Right lobe of liver (tissue), 6 donors: Measurements from ENCODE around the gene MRPL52. TPM values are rescaled to one million over a fixed set of nuclear protein-coding genes. Genes with fewer than 3 reads are reported as not detected.
A peak's percentile ranks its signal among the peaks of the same experiment; 100 is the strongest.
"Not testable (repeated sequence)": the region's sequence is repeated elsewhere in the genome, so short reads cannot be mapped to it uniquely, and the experiment has no call there.

Experiments
- ATAC-seq, 4 donors: fragments of 200-7000 bp; cut with Tn5 transposase; one replicate each; pipeline ENCODE4 v1.9.1; 2020; ENCODE audit warnings: mild to moderate bottlenecking in 4 of 4, moderate library complexity in 4 of 4
- DNase-seq, 3 donors: peaks; one replicate each; pipeline ENCODE4 v3.0.0-alpha.2; 2020
- H3K27ac ChIP-seq, 3 donors: fragments of 200-600 bp; one replicate each; pipeline ENCODE4 v1.8.0; 2022
- H3K27me3 ChIP-seq, 2 donors: fragments of 200-600 bp; one replicate each; pipeline ENCODE4 v1.8.0; 2022
- H3K36me3 ChIP-seq, 4 donors: fragments of 200-600 bp; sonication (generic) in 1 of 4; one replicate each; pipeline versions ENCODE4 v1.5.1 to v1.8.0; 2017 to 2022; ENCODE audit warnings: control low read depth in 1 of 4
- H3K4me1 ChIP-seq, 4 donors: fragments of 200-600 bp; sonication (generic) in 1 of 4; one replicate each; pipeline versions ENCODE4 v1.5.1 to v1.8.0; 2017 to 2022; ENCODE audit warnings: control low read depth in 1 of 4
- H3K4me3 ChIP-seq, 3 donors: fragments of 200-600 bp; one replicate each; pipeline ENCODE4 v1.8.0; 2022
- H3K9me3 ChIP-seq, 4 donors: fragments of 200-600 bp; sonication (generic) in 1 of 4; one replicate each; pipeline versions ENCODE4 v1.5.1 to v1.8.0; 2017 to 2022; ENCODE audit warnings: control low read depth in 1 of 4
- CTCF ChIP-seq, 4 donors: fragments of 200-600 bp in 3 of 4; fragments of 450-650 bp in 1 of 4; IDR thresholded peaks; one replicate each; pipeline versions ENCODE4 v1.5.1 to v1.8.0; 2016 to 2022; ENCODE audit warnings: antibody characterized with exemption in 4 of 4, mild to moderate bottlenecking in 2 of 4
- POLR2A ChIP-seq: fragments of 450-650 bp; IDR thresholded peaks from one replicate; pipeline ENCODE4 v1.6.1; 2017; ENCODE audit warnings: antibody characterized with exemption, mild to moderate bottlenecking
- WGBS: methylation state at CpG from one replicate; pipeline ENCODE4 v1.1.6; 2018; ENCODE audit warnings: low coverage, low lambda C conversion rate; ENCODE audit not compliant: insufficient coverage; ENCODE audit errors: missing lambda C conversion rate; 5-methylcytosine and 5-hydroxymethylcytosine counted together
- intact Hi-C, 2 donors: fragments of 100-400 bp; cut with DNase I; formaldehyde crosslinking; loops; one replicate each; pipeline versions ENCODE4 v1.11.2 to v1.14.1; 2022
- total RNA-seq, 6 experiments: library from RNA; depleted of rRNA in 2 of 6; stranded (reverse); fragments of >200 nt in 2 of 6; fragmentation: NEBNext Ultra II Directional in 3 of 6; extraction: Animal tissue kit (Norgen Biotek cat#: 25700) in 3 of 6; gene quantifications; one replicate each; pipeline versions ENCODE4 v1.1.0 to v1.2.4, GENCODE V29; 2016 to 2023
- donor health status: DM: no; HTN: yes; CAD: no.
- donor health status: DM: no; HTN: no; CAD: no.
- donor health status: DM: no; HTN: no; CAD: no.
- donor health status: DM: no; HTN: yes; CAD: no.
- donor health status: DM: no; HTN: yes; CAD: no.

Gene MRPL52
- total RNA-seq, 6 experiments from 2014 or later = 42.0 to 96.6 (median 47.6) TPM

- no peak for TF ChIP-seq POLR2A
- no peak for TF ChIP-seq CTCF (IDR thresholded peaks at IDR 0.05)
- intact Hi-C loops = no loop called here
- ATAC-seq = peak in 1 of 4 donors; percentile 28
- Histone ChIP-seq H3K4me1 (peaks cover 0 to 13% (median 0%) of the 10 kb centered on the region in 4 donors), H3K9me3 (no peaks in the 10 kb centered on the region), H3K27me3 (no peaks in the 10 kb centered on the region), H3K36me3 (no peaks in the 10 kb centered on the region), H3K27ac (no peak overlapping the region), H3K4me3 (no peak overlapping the region)
- no peak for DNase-seq
- WGBS = 37% methylated on average over 7 of the region's 8 CpGs
Observed at GRCh38 chr14:22824711-22825359, 4.9 kb upstream of the MRPL52 start.

- peak in 1 of 4 donors; percentile 13 for ATAC-seq
- Histone ChIP-seq H3K4me3 (peak overlapping the region; percentile 81 to 96 (median 87)), H3K36me3 (peaks cover 0 to 16% (median 1%) of the 10 kb centered on the region in 4 donors), H3K27ac (peak overlapping the region; percentile 13 to 67 (median 53))
- H3K4me1 ChIP-seq, DNase-seq, intact Hi-C loops, H3K27me3 ChIP-seq, H3K9me3 ChIP-seq: not testable (repeated sequence)
- 81% methylated on average over 9 of the region's 12 CpGs for WGBS
Observed at GRCh38 chr14:22829076-22829660, 519 bp upstream of the MRPL52 start.

GRCh38 chr14:22830443-22831010 is 840 bp downstream of the MRPL52 start:
- H3K36me3 ChIP-seq = peaks cover 0 to 18% (median 1%) of the 10 kb centered on the region in 4 donors
- no peaks in the 10 kb centered on the region for H3K27me3 ChIP-seq
- no peaks in the 10 kb centered on the region for H3K9me3 ChIP-seq
- H3K4me3 ChIP-seq = peak overlapping the region; percentile 81 to 96 (median 87)
- no peak for DNase-seq
- no peak for ATAC-seq
- no peak for TF ChIP-seq POLR2A
- TF ChIP-seq CTCF (IDR thresholded peaks at IDR 0.05) = no peak
- intact Hi-C loops = no loop called here
- peak overlapping the region in 1 of 3 donors; percentile 13 for H3K27ac ChIP-seq
- 22% methylated on average over 3 of the region's 3 CpGs for WGBS
- peaks cover 0 to 6% (median 3%) of the 10 kb centered on the region in 4 donors for H3K4me1 ChIP-seq

- H3K27me3 ChIP-seq = no peaks in the 10 kb centered on the region
- 84% methylated on average over 3 of the region's 3 CpGs for WGBS
- DNase-seq (no peak), ATAC-seq (no peak)
- intact Hi-C loops = no loop called here
- H3K36me3 ChIP-seq = peaks cover 0 to 18% (median 1%) of the 10 kb centered on the region in 4 donors
- peaks cover 0 to 6% (median 2%) of the 10 kb centered on the region in 4 donors for H3K4me1 ChIP-seq
- no peaks in the 10 kb centered on the region for H3K9me3 ChIP-seq
- H3K4me3 ChIP-seq = no peak overlapping the region
- TF ChIP-seq POLR2A (no peak), CTCF (IDR thresholded peaks at IDR 0.05) (no peak)
- H3K27ac ChIP-seq = no peak overlapping the region
Observed at GRCh38 chr14:22835505-22835904, 5.8 kb downstream of the MRPL52 start.
